A549 (cell line): Measurements from ENCODE around the gene ASB2. TPM values are rescaled to one million over a fixed set of nuclear protein-coding genes. Genes with fewer than 3 reads are reported as not detected.

ENCODE experiments used
- ATAC-seq, 2 experiments: fragments of 200-7000 bp in 1 of 2; fragments of >200 bp in 1 of 2; cut with Nextera tagmentation in 1 of 2; cut with Tn5 transposase in 1 of 2; 3 replicates each; pipeline versions ENCODE4 v1.8.0 to v1.9.1; 2018 to 2020; ENCODE audit warnings: mild to moderate bottlenecking in 1 of 2, moderate library complexity in 1 of 2
- CTCF ChIA-PET: fragments of 300-600 bp; sonication (Branson Sonifier 250); formaldehyde crosslinking; extraction: SDS; loops from one replicate; lab custom pipeline; 2021; ENCODE audit warnings: antibody characterized with exemption, inconsistent platforms; lab: Yijun Ruan, JAX
- POLR2A ChIA-PET: fragments of 350-600 bp; formaldehyde crosslinking; extraction: SDS; loops from one replicate; lab custom pipeline; 2021; ENCODE audit warnings: antibody characterized with exemption, inconsistent platforms; lab: Yijun Ruan, JAX
- DNase-seq, 2 experiments: peaks; one replicate each; pipeline versions ENCODE4 v3.0.0 to v3.0.0-alpha.2; 2011 to 2016; ENCODE audit warnings: low read depth in 1 of 2, low spot score in 1 of 2
- FAIRE-seq: peaks from 2 replicates; lab custom pipeline; 2011; peaks lifted over from hg19 to GRCh38; lab: Jason Lieb, UNC
- H3K27ac ChIP-seq, 2 experiments: fragments of >200 bp; sonication (Bioruptor Twin); formaldehyde crosslinking; 3 replicates each; pipeline ENCODE4 v1.5.1; 2016 to 2017
- H3K4me1 ChIP-seq: fragments of >200 bp; sonication (Bioruptor Twin); formaldehyde crosslinking; 3 replicates; pipeline ENCODE4 v1.6.1; 2016
- H3K4me2 ChIP-seq: fragments of >200 bp; sonication (Bioruptor Twin); formaldehyde crosslinking; 3 replicates; pipeline ENCODE4 v1.6.1; 2016
- H3K4me3 ChIP-seq: fragments of >200 bp; sonication (Bioruptor Twin); formaldehyde crosslinking; 3 replicates; pipeline ENCODE4 v1.5.1; 2016
- H3K9me3 ChIP-seq: fragments of >200 bp; sonication (Bioruptor Twin); formaldehyde crosslinking; 3 replicates; pipeline ENCODE4 v1.6.1; 2016
- BHLHE40 ChIP-seq: IDR thresholded peaks from 2 replicates; pipeline ENCODE4 v1.6.1; 2012; ENCODE audit warnings: low read depth, low read length, inconsistent platforms
- CBX8 ChIP-seq: fragments of 200-600 bp; sonication (generic); IDR thresholded peaks from 2 replicates; pipeline ENCODE4 v1.6.1; 2016
- ELK1 ChIP-seq: fragments of 150-350 bp; IDR thresholded peaks from 2 replicates; pipeline ENCODE4 v1.6.1; 2014; ENCODE audit warnings: low read depth, mild to moderate bottlenecking, low read length
- EP300 ChIP-seq, 2 experiments: fragments of >200 bp; sonication (Bioruptor Twin); formaldehyde crosslinking; IDR thresholded peaks; 2 replicates in 1 of 2; 3 replicates in 1 of 2; pipeline ENCODE4 v1.6.1; 2016 to 2017
- HDAC2 ChIP-seq: fragments of 200-600 bp; sonication (generic); IDR thresholded peaks from 2 replicates; pipeline ENCODE4 v1.6.1; 2016
- HMGXB4 ChIP-seq: fragments of 250-450 bp; sonication (Bioruptor Pico); IDR thresholded peaks from 2 replicates; pipeline ENCODE4 v1.5.0; 2021; ENCODE audit warnings: mild to moderate bottlenecking, moderate library complexity, borderline replicate concordance
- HOXB13 ChIP-seq: fragments of 250-450 bp; sonication (Bioruptor Pico); IDR thresholded peaks from 2 replicates; pipeline ENCODE4 v1.5.0; 2020; ENCODE audit warnings: low read depth, mild to moderate bottlenecking, moderate library complexity
- JUN ChIP-seq, 2 experiments: fragments of >200 bp; sonication (Bioruptor Twin); formaldehyde crosslinking; IDR thresholded peaks; 2 replicates in 1 of 2; 3 replicates in 1 of 2; pipeline ENCODE4 v1.6.1; 2016 to 2017
- JUNB ChIP-seq: fragments of >200 bp; sonication (Bioruptor Twin); formaldehyde crosslinking; IDR thresholded peaks from 2 replicates; pipeline ENCODE4 v1.6.1; 2016
- KDM5A ChIP-seq: fragments of 200-600 bp; sonication (generic); IDR thresholded peaks from 2 replicates; pipeline ENCODE4 v1.6.1; 2016; ENCODE audit warnings: antibody characterized with exemption, mild to moderate bottlenecking
- NPAS2 ChIP-seq: fragments of 250-450 bp; sonication (Bioruptor Pico); IDR thresholded peaks from 2 replicates; pipeline ENCODE4 v1.8.0; 2022; ENCODE audit warnings: mild to moderate bottlenecking, moderate library complexity, borderline replicate concordance
- NR3C1 ChIP-seq: fragments of >200 bp; sonication (Bioruptor Twin); formaldehyde crosslinking; IDR thresholded peaks from 3 replicates; pipeline ENCODE4 v1.6.1; 2017
- PBX3 ChIP-seq: IDR thresholded peaks from 2 replicates; pipeline ENCODE4 v1.6.1; 2012
- RAD21 ChIP-seq, 2 experiments: fragments of >200 bp in 1 of 2; sonication (Bioruptor Twin) in 1 of 2; formaldehyde crosslinking in 1 of 2; IDR thresholded peaks in 1 of 2; conservative IDR thresholded peaks in 1 of 2; 2 replicates in 1 of 2; 3 replicates in 1 of 2; pipeline ENCODE4 v1.6.1; 2012 to 2018; ENCODE audit warnings: inconsistent platforms in 1 of 2
- REST ChIP-seq: fragments of 200-600 bp; sonication (generic); IDR thresholded peaks from 2 replicates; pipeline ENCODE4 v1.6.1; 2016; ENCODE audit warnings: antibody characterized with exemption, mild to moderate bottlenecking, moderate library complexity
- SREBF2 ChIP-seq: fragments of 450-650 bp; IDR thresholded peaks from 2 replicates; pipeline ENCODE4 v1.6.1; 2014; ENCODE audit warnings: mild to moderate bottlenecking, moderate library complexity
- USF2 ChIP-seq: fragments of 450-650 bp; IDR thresholded peaks from 2 replicates; pipeline ENCODE4 v1.6.1; 2014; ENCODE audit warnings: antibody characterized with exemption
- ZC3H11A ChIP-seq: fragments of 450-650 bp; IDR thresholded peaks from 2 replicates; pipeline ENCODE4 v1.6.1; 2014; ENCODE audit warnings: antibody characterized with exemption, mild to moderate bottlenecking
- ZNF302 ChIP-seq: fragments of 250-450 bp; sonication (Bioruptor Pico); IDR thresholded peaks from 2 replicates; pipeline ENCODE4 v1.9.0; 2021; ENCODE audit warnings: inconsistent platforms, mild to moderate bottlenecking, moderate library complexity
- ZSCAN20 ChIP-seq: fragments of 250-450 bp; sonication (Bioruptor Pico); IDR thresholded peaks from 2 replicates; pipeline ENCODE4 v1.8.0; 2022; ENCODE audit warnings: mild to moderate bottlenecking, moderate library complexity
- WGBS: methylation state at CpG from one replicate; pipeline ENCODE4 v1.1.6; 2017; ENCODE audit errors: missing lambda C conversion rate; 5-methylcytosine and 5-hydroxymethylcytosine counted together
- polyA plus RNA-seq, 4 experiments: library from polyadenylated mRNA; depleted of rRNA in 3 of 4; stranded (reverse); fragments of >200 nt; fragmentation: RNase III in 1 of 4; extraction: RNeasy Plus Mini Kit Qiagen cat#74134 plus additional on column Dnase treatment in 1 of 4; gene quantifications; 2 replicates in 3 of 4; 3 replicates in 1 of 4; pipeline ENCODE4 v1.2.3, GENCODE V29; 2011 to 2017

The ASB2 gene
- polyA plus RNA-seq, 2 of the 4 experiments (the other 2 are of a cell fraction), result 0.03 to 0.10 TPM

GRCh38 chr14:93915800-93916199 is 60.6 kb downstream of the ASB2 start:
- H3K27ac ChIP-seq, result no peak overlapping the region
- ChIA-PET CTCF (interaction anchor here (1.4 kb wide), 1 partner anchor 24 kb away, joined by 6 read pairs; no protein-coding TSS in a partner anchor), POLR2A (no interaction called here)
- no peak overlapping the region for H3K4me3 ChIP-seq
- no peak overlapping the region for H3K4me2 ChIP-seq
- WGBS, result 9% methylated on average over 2 of the region's 2 CpGs
- ATAC-seq, result no peak
- H3K4me1 ChIP-seq, result no peaks in the 10 kb centered on the region
- DNase-seq, result no peak
- H3K9me3 ChIP-seq, result peaks cover 9% of the 10 kb centered on the region; the same call in 1 of the 3 replicates
- TF ChIP-seq HOXB13 (CRISPR knock-in tag), result no peak
- no peak for TF ChIP-seq JUN (IDR thresholded peaks at IDR 0.05)
- TF ChIP-seq SREBF2, result no peak
- TF ChIP-seq KDM5A, result no peak
- no peak for TF ChIP-seq USF2
- no peak for TF ChIP-seq HDAC2
- no peak for TF ChIP-seq ZSCAN20 (CRISPR knock-in tag)
- no peak for TF ChIP-seq HMGXB4 (CRISPR knock-in tag)
- TF ChIP-seq NPAS2 (CRISPR knock-in tag), result no peak
- TF ChIP-seq BHLHE40, result no peak
- TF ChIP-seq CBX8, result no peak
- TF ChIP-seq NR3C1, result no peak
- TF ChIP-seq RAD21 (conservative IDR thresholded peaks at IDR 0.05 in 1 of 2, IDR thresholded peaks at IDR 0.05 in 1 of 2), result no peak
- no peak for FAIRE-seq

- POLR2A ChIA-PET, result no interaction called here
- FAIRE-seq (no peak), ATAC-seq (no peak; a peak in 1 of 6 replicates), DNase-seq (no peak)
- WGBS, result 30% methylated on average over 14 of the region's 14 CpGs
- no peak overlapping the region for H3K4me2 ChIP-seq
- peaks cover 9% of the 10 kb centered on the region; the same call in 1 of the 3 replicates for H3K9me3 ChIP-seq
- H3K4me1 ChIP-seq, result no peaks in the 10 kb centered on the region
- no peak overlapping the region for H3K27ac ChIP-seq
- TF ChIP-seq PBX3, result no peak
- no peak for TF ChIP-seq ZC3H11A
- TF ChIP-seq EP300 (IDR thresholded peaks at IDR 0.05), result no peak
- no peak for TF ChIP-seq SREBF2
- no peak for TF ChIP-seq JUNB
- TF ChIP-seq ELK1, result no peak
- no peak for TF ChIP-seq RAD21 (conservative IDR thresholded peaks at IDR 0.05 in 1 of 2, IDR thresholded peaks at IDR 0.05 in 1 of 2)
- no peak for TF ChIP-seq ZNF302 (CRISPR knock-in tag)
- TF ChIP-seq REST, result no peak
- H3K4me3 ChIP-seq, result no peak overlapping the region
- CTCF ChIA-PET, result interaction anchor here (0.8 to 1.4 kb wide), 2 partner anchors 8 to 25 kb away, joined by 3 to 6 read pairs; no protein-coding TSS in a partner anchor
Measured at GRCh38 chr14:93915070-93915705, 61.2 kb downstream of the ASB2 start.
